Neutrophil (primary cell): ENCODE measurements around the gene IL4I1.

Experiments used
- H3K27ac ChIP-seq: fragments of 200-600 bp; sonication (generic); 2 replicates; pipeline ENCODE4 v1.5.1; 2016; ENCODE audit warnings: mild to moderate bottlenecking, moderate library complexity
- H3K27me3 ChIP-seq: fragments of 200-600 bp; sonication (generic); 2 replicates; pipeline ENCODE4 v1.6.0; 2016; ENCODE audit warnings: mild to moderate bottlenecking
- H3K36me3 ChIP-seq: fragments of 200-600 bp; sonication (generic); 2 replicates; pipeline ENCODE4 v1.5.1; 2017
- H3K4me1 ChIP-seq, 2 experiments: fragments of 200-600 bp in 1 of 2; sonication (generic) in 1 of 2; 1 replicate in 1 of 2; 2 replicates in 1 of 2; pipeline versions ENCODE4 v1.5.1 to v1.6.1; 2013 to 2016; ENCODE audit warnings: low read depth in 1 of 2, low read length in 1 of 2, mild to moderate bottlenecking in 1 of 2, moderate library complexity in 1 of 2; ENCODE audit not compliant: control insufficient read depth in 1 of 2, insufficient read depth in 1 of 2
- H3K4me3 ChIP-seq, 2 experiments: fragments of 200-600 bp in 1 of 2; sonication (generic) in 1 of 2; 1 replicate in 1 of 2; 2 replicates in 1 of 2; pipeline ENCODE4 v1.5.1; 2013 to 2016; ENCODE audit warnings: low read depth in 1 of 2, low read length in 1 of 2, mild to moderate bottlenecking in 1 of 2, moderate library complexity in 1 of 2
- H3K9me3 ChIP-seq: fragments of 200-600 bp; sonication (generic); 2 replicates; pipeline ENCODE4 v1.5.1; 2016
- CTCF ChIP-seq: fragments of 200-600 bp; sonication (generic); IDR thresholded peaks from 2 replicates; pipeline ENCODE4 v1.5.1; 2016; ENCODE audit warnings: antibody characterized with exemption

IL4I1 gene

GRCh38 chr19:49894011-49894664 is 2.5 kb downstream of the IL4I1 start:
- Histone ChIP-seq H3K9me3 (no peaks in the 10 kb centered on the region), H3K4me1 (peaks cover 18 to 28% of the 10 kb centered on the region in 2 experiments), H3K27ac (no peak overlapping the region), H3K27me3 (peaks cover 65% of the 10 kb centered on the region), H3K36me3 (no peaks in the 10 kb centered on the region), H3K4me3 (no peak overlapping the region)
- TF ChIP-seq CTCF = no peak

- peaks cover 18 to 23% of the 10 kb centered on the region in 2 experiments for H3K4me1 ChIP-seq
- no peaks in the 10 kb centered on the region for H3K9me3 ChIP-seq
- H3K27me3 ChIP-seq = peaks cover 64% of the 10 kb centered on the region
- H3K36me3 ChIP-seq = peaks cover 14% of the 10 kb centered on the region
- H3K4me3 ChIP-seq = no peak overlapping the region
- no peak overlapping the region for H3K27ac ChIP-seq
- no peak for TF ChIP-seq CTCF
Measured at GRCh38 chr19:49892716-49893115, 4.0 kb downstream of the IL4I1 start.

DNA sequence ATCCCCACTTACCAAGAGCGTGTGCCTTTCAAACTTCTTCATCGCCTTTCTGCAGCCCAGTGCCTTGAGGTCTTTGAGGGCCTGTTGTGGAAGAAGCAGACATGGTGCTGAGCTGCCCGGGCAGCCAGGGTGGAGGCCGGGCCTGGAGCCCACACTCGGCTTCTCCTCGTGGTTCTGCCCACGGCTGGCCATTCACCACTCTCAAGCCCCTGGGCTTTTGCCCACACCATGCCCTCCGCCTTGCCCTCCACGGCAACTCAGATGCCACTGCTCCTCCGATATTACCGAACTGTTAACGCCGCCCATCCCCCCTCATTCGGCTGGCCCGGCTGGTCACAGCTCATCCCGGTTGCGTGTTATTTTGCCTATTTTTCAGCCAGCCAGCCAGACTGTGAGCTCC is 5.3 kb downstream of the IL4I1 start:
- Histone ChIP-seq H3K4me1 (peaks cover 9 to 11% of the 10 kb centered on the region in 2 experiments), H3K27ac (no peak overlapping the region), H3K27me3 (peaks cover 51% of the 10 kb centered on the region), H3K36me3 (peaks cover 23% of the 10 kb centered on the region), H3K4me3 (no peak overlapping the region), H3K9me3 (no peaks in the 10 kb centered on the region)
- TF ChIP-seq CTCF = no peak

GRCh38 chr19:49890349-49891311 is 6.1 kb downstream of the IL4I1 start:
- no peaks in the 10 kb centered on the region for H3K9me3 ChIP-seq
- H3K4me1 ChIP-seq = peaks cover 9 to 11% of the 10 kb centered on the region in 2 experiments
- H3K27ac ChIP-seq = peak overlapping the region; percentile 32
- H3K27me3 ChIP-seq = peaks cover 47% of the 10 kb centered on the region
- H3K4me3 ChIP-seq = peak overlapping the region; percentile 60 to 65
- peaks cover 23% of the 10 kb centered on the region for H3K36me3 ChIP-seq
- no peak for TF ChIP-seq CTCF

- H3K4me1 ChIP-seq = peaks cover 9 to 11% of the 10 kb centered on the region in 2 experiments
- H3K27ac ChIP-seq = peak overlapping the region; percentile 32
- peaks cover 47% of the 10 kb centered on the region for H3K27me3 ChIP-seq
- peaks cover 26% of the 10 kb centered on the region for H3K36me3 ChIP-seq
- H3K9me3 ChIP-seq = no peaks in the 10 kb centered on the region
- peak; percentile 84 for TF ChIP-seq CTCF
- peak overlapping the region; percentile 60 to 65 for H3K4me3 ChIP-seq
Measured at GRCh38 chr19:49889687-49890348, 6.9 kb downstream of the IL4I1 start.
